PC-3 (cell line): ENCODE measurements around the gene SH3RF3. TPM values are rescaled to one million over a fixed set of nuclear protein-coding genes. Genes with fewer than 3 reads are reported as not detected.

Source experiments
- ATAC-seq: fragments of 200-7000 bp; cut with Tn5 transposase; 2 replicates; pipeline ENCODE4 v1.9.1; 2020; ENCODE audit warnings: mild to moderate bottlenecking, moderate library complexity
- BruUV-seq: library from RNA; stranded (reverse); fragments of 400-500 nt; replicated peaks from 2 replicates; lab custom pipeline; 2021; lab: Mats Ljungman, UMichigan
- CTCF ChIA-PET: fragments of 300-600 bp; sonication (Branson Sonifier 250); formaldehyde crosslinking; loops from one replicate; lab custom pipeline; 2022; ENCODE audit warnings: antibody characterized with exemption; lab: Charles Lee
- POLR2A ChIA-PET: fragments of 300-600 bp; sonication (Branson Sonifier 250); formaldehyde crosslinking; loops from one replicate; lab custom pipeline; 2022; ENCODE audit warnings: antibody characterized with exemption; ENCODE audit not compliant: unreplicated experiment; lab: Charles Lee
- DNase-seq: peaks from one replicate; pipeline ENCODE4 v3.0.0-alpha.2; 2015
- H2AFZ ChIP-seq: fragments of 300-600 bp; sonication (generic); 2 replicates; pipeline ENCODE4 v1.6.0; 2016; ENCODE audit warnings: antibody characterized with exemption, low read length
- H3F3A ChIP-seq: fragments of 300-600 bp; sonication (generic); one replicate; pipeline ENCODE4 v1.6.0; 2017; ENCODE audit warnings: antibody characterized with exemption, low read length, control low read depth, mild to moderate bottlenecking; ENCODE audit not compliant: unreplicated experiment
- H3K27ac ChIP-seq: fragments of 300-600 bp; sonication (generic); 2 replicates; pipeline ENCODE4 v1.5.1; 2016; ENCODE audit warnings: mild to moderate bottlenecking, low read length
- H3K27me3 ChIP-seq: fragments of 300-600 bp; sonication (generic); 2 replicates; pipeline ENCODE4 v1.6.1; 2016; ENCODE audit warnings: low read length, mixed read lengths
- H3K36me3 ChIP-seq: fragments of 300-600 bp; sonication (generic); 2 replicates; pipeline ENCODE4 v1.6.1; 2016; ENCODE audit warnings: low read depth, mixed run types, low read length, mixed read lengths
- H3K4me1 ChIP-seq: fragments of 300-600 bp; sonication (generic); 2 replicates; pipeline ENCODE4 v1.5.1; 2016; ENCODE audit warnings: low read length; ENCODE audit not compliant: insufficient read depth
- H3K4me2 ChIP-seq: fragments of 300-600 bp; sonication (generic); 2 replicates; pipeline ENCODE4 v1.6.0; 2016; ENCODE audit warnings: low read length
- H3K4me3 ChIP-seq: fragments of 300-600 bp; sonication (generic); 2 replicates; pipeline ENCODE4 v1.5.1; 2016; ENCODE audit warnings: mild to moderate bottlenecking, low read length, mixed read lengths
- H3K79me2 ChIP-seq: fragments of 300-600 bp; sonication (generic); 2 replicates; pipeline ENCODE4 v1.6.1; 2017; ENCODE audit warnings: low read length, mixed read lengths
- H3K9ac ChIP-seq: fragments of 300-600 bp; sonication (generic); 2 replicates; pipeline ENCODE4 v1.6.0; 2016; ENCODE audit warnings: mild to moderate bottlenecking, low read length
- H3K9me2 ChIP-seq: fragments of 300-600 bp; sonication (generic); replicated peaks from 2 replicates; pipeline ENCODE4 v1.6.1; 2016; ENCODE audit warnings: mixed run types, low read length, mixed read lengths
- H3K9me3 ChIP-seq: fragments of 300-600 bp; sonication (generic); 2 replicates; pipeline ENCODE4 v1.6.1; 2016; ENCODE audit warnings: low read length, mixed read lengths
- H4K20me1 ChIP-seq: fragments of 300-600 bp; sonication (generic); 2 replicates; pipeline ENCODE4 v1.6.1; 2016; ENCODE audit warnings: low read length, mixed read lengths
- CTCF ChIP-seq: fragments of 300-600 bp; sonication (generic); conservative IDR thresholded peaks from 2 replicates; pipeline ENCODE4 v1.5.1; 2017; ENCODE audit warnings: antibody characterized with exemption, low read depth, mild to moderate bottlenecking, low read length
- EZH2 ChIP-seq: fragments of 300-600 bp; sonication (generic); IDR thresholded peaks from one replicate; pipeline ENCODE4 v1.6.1; 2017; ENCODE audit warnings: antibody characterized with exemption, mild to moderate bottlenecking, low read length; ENCODE audit not compliant: unreplicated experiment
- EZH2phosphoT487 ChIP-seq: fragments of 300-600 bp; sonication (generic); IDR thresholded peaks from 2 replicates; pipeline ENCODE4 v1.6.1; 2018; ENCODE audit warnings: mild to moderate bottlenecking, antibody characterized with exemption, low read length, borderline replicate concordance
- intact Hi-C: fragments of 100-400 bp; cut with micrococcal nuclease; formaldehyde crosslinking; loops from 2 replicates; pipeline ENCODE4 v1.9.0; 2023
- total RNA-seq: library from RNA; depleted of rRNA; stranded (reverse); fragments of >200 nt; gene quantifications from 2 replicates; pipeline ENCODE4 v1.2.3, GENCODE V29; 2014

SH3RF3 gene
- total RNA-seq, 1 experiment from 2014 or later, result 11.7 TPM

- Histone ChIP-seq H3K79me2 (no peaks in the 10 kb centered on the region), H3K36me3 (peaks cover 7% of the 10 kb centered on the region; the same call in 1 of the 2 replicates), H3K9ac (no peak overlapping the region), H3K9me2 (no peaks in the 10 kb centered on the region), H4K20me1 (no peaks in the 10 kb centered on the region), H3K9me3 (no peaks in the 10 kb centered on the region), H3K27me3 (no peaks in the 10 kb centered on the region), H3K27ac (no peak overlapping the region), H3F3A (no peaks in the 10 kb centered on the region), H3K4me3 (no peak overlapping the region), H3K4me1 (no peaks in the 10 kb centered on the region), H2AFZ (no peak overlapping the region), H3K4me2 (no peak overlapping the region)
- intact Hi-C loops, result loop anchor here (2.0 kb wide), 1 partner anchor 72 kb away; no protein-coding TSS in a partner anchor
- ATAC-seq (no peak), DNase-seq (no peak)
- ChIA-PET POLR2A (no interaction called here), CTCF (no interaction called here)
- BruUV-seq, result no TSS peak
- no peak for TF ChIP-seq CTCF
- TF ChIP-seq EZH2phosphoT487, result no peak
- TF ChIP-seq EZH2, result no peak
Measured at GRCh38 chr2:109435066-109435690, 306.2 kb downstream of the SH3RF3 start.

- CTCF ChIA-PET, result no interaction called here
- intact Hi-C loops, result loop anchor here (2.0 kb wide), 1 partner anchor 71 kb away; no protein-coding TSS in a partner anchor
- Histone ChIP-seq H3K36me3 (peaks cover 15% of the 10 kb centered on the region), H4K20me1 (no peaks in the 10 kb centered on the region), H3K27ac (no peak overlapping the region), H3K4me1 (no peaks in the 10 kb centered on the region), H3K9me3 (0 out of 2 replicates have a peak, but pooled peaks cover 3% of the 10 kb centered on the region), H3K27me3 (no peaks in the 10 kb centered on the region), H2AFZ (no peak overlapping the region), H3K79me2 (no peaks in the 10 kb centered on the region), H3K4me2 (no peak overlapping the region), H3K9ac (no peak overlapping the region), H3K9me2 (no peaks in the 10 kb centered on the region), H3F3A (no peaks in the 10 kb centered on the region), H3K4me3 (no peak overlapping the region)
- POLR2A ChIA-PET, result interaction anchor here (0.6 kb wide), 1 partner anchor 110 kb away, joined by 3 read pairs; no protein-coding TSS in a partner anchor
- DNase-seq (no peak), ATAC-seq (no peak)
- BruUV-seq, result no TSS peak
- TF ChIP-seq EZH2phosphoT487 (no peak), CTCF (no peak), EZH2 (no peak)
Measured at GRCh38 chr2:109435901-109436598, 307.0 kb downstream of the SH3RF3 start.
